ENCODE measurements around the gene LCP1. TPM values are rescaled to one million over a fixed set of nuclear protein-coding genes. Genes with fewer than 3 reads are reported as not detected.
"Not testable (repeated sequence)": the region's sequence is repeated elsewhere in the genome, so short reads cannot be mapped to it uniquely, and the experiment has no call there.

LCP1 gene
- polyA plus RNA-seq, 1 of the 3 experiments (the other 2 are of a cell fraction): 0.03 TPM

- CTCF ChIA-PET: interaction anchor here (1.7 kb wide), 1 partner anchor 125 kb away, joined by 4 read pairs; no protein-coding TSS in a partner anchor
These were observed 19.2 kb downstream of the LCP1 start for GRCh38 chr13:46162741-46163140.

DNA sequence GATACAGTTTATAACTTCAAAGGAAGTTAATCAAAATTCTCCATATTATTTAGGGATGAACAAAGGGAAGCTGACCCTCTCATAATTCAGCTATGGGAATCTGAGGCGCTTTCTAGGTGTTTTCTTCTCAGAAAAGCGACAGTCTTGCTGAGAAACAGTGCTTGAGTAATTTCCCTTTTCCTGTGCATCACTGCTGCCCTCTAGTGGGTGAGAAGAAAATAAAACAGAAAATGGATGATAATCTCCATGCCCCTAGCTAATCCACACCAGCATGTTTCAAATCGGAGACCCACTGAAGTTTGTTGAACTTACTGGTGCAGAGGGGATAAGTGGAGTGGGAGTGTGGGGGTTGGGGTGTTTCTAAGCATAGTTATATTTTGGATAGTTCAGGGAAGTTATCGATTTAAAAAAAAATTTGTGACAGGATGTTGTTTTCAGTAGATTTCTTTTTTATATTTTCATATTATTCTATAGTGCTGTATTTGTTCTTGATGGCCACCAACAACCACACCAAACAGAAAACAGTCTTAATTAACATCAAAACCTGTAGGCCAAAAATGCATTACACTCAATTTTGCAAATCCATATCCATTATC is 21.4 kb downstream of the LCP1 start:
- no peaks in the 10 kb centered on the region for H4K20me1 ChIP-seq (ENCODE audit: insufficient read depth)
- ChIA-PET POLR2A (no interaction called here), CTCF (interaction anchor here (0.6 to 3.9 kb wide), 34 partner anchors 8 to 649 kb away, joined by 3 to 44 read pairs (median 4); no protein-coding TSS in a partner anchor)
- H3K9me3 ChIP-seq: no peaks in the 10 kb centered on the region
- H3F3A ChIP-seq (replicated peaks; ENCODE audit: insufficient read depth): no peaks in the 10 kb centered on the region
- H3K27me3 ChIP-seq (ENCODE audit: insufficient read depth): no peaks in the 10 kb centered on the region
- H3K9ac ChIP-seq: no peak overlapping the region
- no peaks in the 10 kb centered on the region for H3K9me2 ChIP-seq
- peak; percentile 75 for DNase-seq
- 39% methylated on average over 4 of the region's 4 CpGs for WGBS (ENCODE audit: low lambda C conversion rate)
- TF ChIP-seq, protein P1, sequence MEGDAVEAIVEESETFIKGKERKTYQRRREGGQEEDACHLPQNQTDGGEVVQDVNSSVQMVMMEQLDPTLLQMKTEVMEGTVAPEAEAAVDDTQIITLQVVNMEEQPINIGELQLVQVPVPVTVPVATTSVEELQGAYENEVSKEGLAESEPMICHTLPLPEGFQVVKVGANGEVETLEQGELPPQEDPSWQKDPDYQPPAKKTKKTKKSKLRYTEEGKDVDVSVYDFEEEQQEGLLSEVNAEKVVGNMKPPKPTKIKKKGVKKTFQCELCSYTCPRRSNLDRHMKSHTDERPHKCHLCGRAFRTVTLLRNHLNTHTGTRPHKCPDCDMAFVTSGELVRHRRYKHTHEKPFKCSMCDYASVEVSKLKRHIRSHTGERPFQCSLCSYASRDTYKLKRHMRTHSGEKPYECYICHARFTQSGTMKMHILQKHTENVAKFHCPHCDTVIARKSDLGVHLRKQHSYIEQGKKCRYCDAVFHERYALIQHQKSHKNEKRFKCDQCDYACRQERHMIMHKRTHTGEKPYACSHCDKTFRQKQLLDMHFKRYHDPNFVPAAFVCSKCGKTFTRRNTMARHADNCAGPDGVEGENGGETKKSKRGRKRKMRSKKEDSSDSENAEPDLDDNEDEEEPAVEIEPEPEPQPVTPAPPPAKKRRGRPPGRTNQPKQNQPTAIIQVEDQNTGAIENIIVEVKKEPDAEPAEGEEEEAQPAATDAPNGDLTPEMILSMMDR (IDR thresholded peaks at IDR 0.05): peak; percentile 82
- TF ChIP-seq MXI1 (IDR thresholded peaks at IDR 0.05; ENCODE audit: low read depth, low read length): no peak
- peak; percentile 75 for TF ChIP-seq RAD21 (IDR thresholded peaks at IDR 0.05; ENCODE audit: low read length)
- no peak for TF ChIP-seq ELF1 (IDR thresholded peaks at IDR 0.05)
- peak; percentile 51 for TF ChIP-seq SMC3 (IDR thresholded peaks at IDR 0.05; ENCODE audit: low read depth, low read length)
- no peak for TF ChIP-seq MEF2A (IDR thresholded peaks at IDR 0.05; ENCODE audit: borderline replicate concordance, low read depth)
- no peak for TF ChIP-seq POLR2AphosphoS5 (IDR thresholded peaks at IDR 0.05; ENCODE audit: low read depth, low read length)
- TF ChIP-seq NRF1 (IDR thresholded peaks at IDR 0.05; ENCODE audit: low read depth, low read length): no peak
- TF ChIP-seq, protein P2, sequence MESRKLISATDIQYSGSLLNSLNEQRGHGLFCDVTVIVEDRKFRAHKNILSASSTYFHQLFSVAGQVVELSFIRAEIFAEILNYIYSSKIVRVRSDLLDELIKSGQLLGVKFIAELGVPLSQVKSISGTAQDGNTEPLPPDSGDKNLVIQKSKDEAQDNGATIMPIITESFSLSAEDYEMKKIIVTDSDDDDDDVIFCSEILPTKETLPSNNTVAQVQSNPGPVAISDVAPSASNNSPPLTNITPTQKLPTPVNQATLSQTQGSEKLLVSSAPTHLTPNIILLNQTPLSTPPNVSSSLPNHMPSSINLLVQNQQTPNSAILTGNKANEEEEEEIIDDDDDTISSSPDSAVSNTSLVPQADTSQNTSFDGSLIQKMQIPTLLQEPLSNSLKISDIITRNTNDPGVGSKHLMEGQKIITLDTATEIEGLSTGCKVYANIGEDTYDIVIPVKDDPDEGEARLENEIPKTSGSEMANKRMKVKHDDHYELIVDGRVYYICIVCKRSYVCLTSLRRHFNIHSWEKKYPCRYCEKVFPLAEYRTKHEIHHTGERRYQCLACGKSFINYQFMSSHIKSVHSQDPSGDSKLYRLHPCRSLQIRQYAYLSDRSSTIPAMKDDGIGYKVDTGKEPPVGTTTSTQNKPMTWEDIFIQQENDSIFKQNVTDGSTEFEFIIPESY (IDR thresholded peaks at IDR 0.05; ENCODE audit: borderline replicate concordance, low read depth): no peak
- TF ChIP-seq, protein P3, sequence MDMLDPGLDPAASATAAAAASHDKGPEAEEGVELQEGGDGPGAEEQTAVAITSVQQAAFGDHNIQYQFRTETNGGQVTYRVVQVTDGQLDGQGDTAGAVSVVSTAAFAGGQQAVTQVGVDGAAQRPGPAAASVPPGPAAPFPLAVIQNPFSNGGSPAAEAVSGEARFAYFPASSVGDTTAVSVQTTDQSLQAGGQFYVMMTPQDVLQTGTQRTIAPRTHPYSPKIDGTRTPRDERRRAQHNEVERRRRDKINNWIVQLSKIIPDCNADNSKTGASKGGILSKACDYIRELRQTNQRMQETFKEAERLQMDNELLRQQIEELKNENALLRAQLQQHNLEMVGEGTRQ (IDR thresholded peaks at IDR 0.05; ENCODE audit: borderline replicate concordance, low read depth, low read length): no peak
- TF ChIP-seq EP300 (IDR thresholded peaks at IDR 0.05; ENCODE audit: borderline replicate concordance in 1 of 2, low read depth in 1 of 2, low read length in 1 of 2): no peak
- TF ChIP-seq, protein P4, sequence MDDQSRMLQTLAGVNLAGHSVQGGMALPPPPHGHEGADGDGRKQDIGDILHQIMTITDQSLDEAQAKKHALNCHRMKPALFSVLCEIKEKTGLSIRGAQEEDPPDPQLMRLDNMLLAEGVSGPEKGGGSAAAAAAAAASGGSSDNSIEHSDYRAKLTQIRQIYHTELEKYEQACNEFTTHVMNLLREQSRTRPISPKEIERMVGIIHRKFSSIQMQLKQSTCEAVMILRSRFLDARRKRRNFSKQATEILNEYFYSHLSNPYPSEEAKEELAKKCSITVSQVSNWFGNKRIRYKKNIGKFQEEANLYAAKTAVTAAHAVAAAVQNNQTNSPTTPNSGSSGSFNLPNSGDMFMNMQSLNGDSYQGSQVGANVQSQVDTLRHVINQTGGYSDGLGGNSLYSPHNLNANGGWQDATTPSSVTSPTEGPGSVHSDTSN (IDR thresholded peaks at IDR 0.05): no peak
- TF ChIP-seq GATA2 (CRISPR knock-in tag; IDR thresholded peaks at IDR 0.05): no peak
- TF ChIP-seq TAF1 (IDR thresholded peaks at IDR 0.05; ENCODE audit: borderline replicate concordance, low read depth, low read length): no peak
- no peak overlapping the region for H3K4me2 ChIP-seq
- H2AFZ ChIP-seq (ENCODE audit: low read depth): peak overlapping the region; percentile 13; the same call in 1 of the 2 replicates
- H3K27ac ChIP-seq (ENCODE audit: low read depth in 2 of 2, low read length in 1 of 2): no peak overlapping the region
- no peaks in the 10 kb centered on the region for H3K79me2 ChIP-seq (ENCODE audit: insufficient read depth)
- no peaks in the 10 kb centered on the region for H3K36me3 ChIP-seq (replicated peaks in 1 of 2; ENCODE audit: control insufficient read depth in 1 of 2, insufficient read depth in 2 of 2, low read length in 1 of 2)
- no peaks in the 10 kb centered on the region for H3K4me1 ChIP-seq (ENCODE audit: control insufficient read depth in 1 of 2, insufficient read depth in 2 of 2, low read depth in 1 of 2, low read length in 1 of 2)
- H3K4me3 ChIP-seq (ENCODE audit: low read depth in 2 of 2, low read length in 1 of 2): no peak overlapping the region

More at GRCh38 chr13:46162741-46163140, 19.2 kb downstream of the LCP1 start:
- H3K27ac ChIP-seq (ENCODE audit: low read depth in 2 of 2, low read length in 1 of 2); H3K4me1 ChIP-seq (ENCODE audit: control insufficient read depth in 1 of 2, insufficient read depth in 2 of 2, low read depth in 1 of 2, low read length in 1 of 2); POLR2A ChIA-PET; H3K27me3 ChIP-seq (ENCODE audit: insufficient read depth); H3K9me3 ChIP-seq; H3K4me2 ChIP-seq; H3K36me3 ChIP-seq (replicated peaks in 1 of 2; ENCODE audit: control insufficient read depth in 1 of 2, insufficient read depth in 2 of 2, low read length in 1 of 2); H2AFZ ChIP-seq (ENCODE audit: low read depth); DNase-seq; H3F3A ChIP-seq (replicated peaks; ENCODE audit: insufficient read depth); H4K20me1 ChIP-seq (ENCODE audit: insufficient read depth); H3K9ac ChIP-seq; H3K79me2 ChIP-seq (ENCODE audit: insufficient read depth); H3K4me3 ChIP-seq (ENCODE audit: low read depth in 2 of 2, low read length in 1 of 2); H3K9me2 ChIP-seq: not testable (repeated sequence)
- WGBS (ENCODE audit: low lambda C conversion rate): 89% methylated on average over 19 of the region's 36 CpGs
